Muscle layer of duodenum (tissue), 2 donors: ENCODE measurements around the gene SLC10A3.

Source experiments
- H3K27ac ChIP-seq: one replicate; pipeline ENCODE4 v1.7.0; 2013; ENCODE audit warnings: mild to moderate bottlenecking, low read length
- H3K27me3 ChIP-seq: one replicate; pipeline ENCODE4 v1.7.0; 2013; ENCODE audit warnings: low read depth, mild to moderate bottlenecking, control low read depth, low read length
- H3K36me3 ChIP-seq, 2 donors: one replicate each; pipeline ENCODE4 v1.7.0; 2013; ENCODE audit warnings: low read length in 2 of 2, control low read depth in 1 of 2, mild to moderate bottlenecking in 1 of 2; ENCODE audit not compliant: insufficient read depth in 2 of 2, control insufficient read depth in 1 of 2
- H3K4me1 ChIP-seq, 2 donors: one replicate each; pipeline ENCODE4 v1.7.0; 2013; ENCODE audit warnings: low read length in 2 of 2, mild to moderate bottlenecking in 2 of 2, control low read depth in 1 of 2, moderate library complexity in 1 of 2; ENCODE audit not compliant: insufficient read depth in 2 of 2, control insufficient read depth in 1 of 2
- H3K4me3 ChIP-seq, 2 donors: one replicate each; pipeline ENCODE4 v1.7.0; 2013; ENCODE audit warnings: low read length in 2 of 2, low read depth in 1 of 2, mild to moderate bottlenecking in 1 of 2
- H3K9me3 ChIP-seq, 2 donors: one replicate each; pipeline ENCODE4 v1.7.0; 2013; ENCODE audit warnings: low read length in 2 of 2, control low read depth in 1 of 2, mild to moderate bottlenecking in 1 of 2; ENCODE audit not compliant: control insufficient read depth in 1 of 2
- donor health status: healthy.

Gene SLC10A3

GRCh38 chrX:154458954-154459778, 31.3 kb downstream of the SLC10A3 start:
- H3K9me3 ChIP-seq, result no peaks in the 10 kb centered on the region

GRCh38 chrX:154458116-154458953, 32.1 kb downstream of the SLC10A3 start, which contains the start of gene PLXNA3:
Gene PLXNA3, plus strand, starts transcription at chrX:154458281. Its CDS starts 1,903 bp downstream, at chrX:154460184.
- H3K4me3 ChIP-seq, result peak within 1 kb of the TSS; percentile 50 to 66
- no peaks in the 10 kb centered on the region for H3K27me3 ChIP-seq
- H3K36me3 ChIP-seq, result peaks cover 3 to 4% of the 10 kb centered on the region in 2 donors
- H3K9me3 ChIP-seq, result no peaks in the 10 kb centered on the region
- no peak within 1 kb of the TSS for H3K27ac ChIP-seq
- H3K4me1 ChIP-seq, result peaks cover 0 to 11% of the 10 kb centered on the region in 2 donors

More at GRCh38 chrX:154458954-154459778, 31.3 kb downstream of the SLC10A3 start:
- Histone ChIP-seq H3K36me3 (peaks cover 3 to 4% of the 10 kb centered on the region in 2 donors), H3K4me1 (peaks cover 0 to 11% of the 10 kb centered on the region in 2 donors), H3K4me3 (peak overlapping the region; percentile 50 to 66), H3K27ac (no peak overlapping the region), H3K27me3 (no peaks in the 10 kb centered on the region)

GRCh38 chrX:154457491-154458115, 32.8 kb downstream of the SLC10A3 start:
- no peak overlapping the region for H3K27ac ChIP-seq
- no peaks in the 10 kb centered on the region for H3K27me3 ChIP-seq
- H3K36me3 ChIP-seq, result peaks cover 0 to 4% of the 10 kb centered on the region in 2 donors
- H3K9me3 ChIP-seq, result no peaks in the 10 kb centered on the region
- peaks cover 0 to 9% of the 10 kb centered on the region in 2 donors for H3K4me1 ChIP-seq
- peak overlapping the region; percentile 21 to 57 for H3K4me3 ChIP-seq

- H3K36me3 ChIP-seq, result peaks cover 0 to 26% of the 10 kb centered on the region in 2 donors
- no peak overlapping the region for H3K4me3 ChIP-seq
- H3K27ac ChIP-seq, result no peak overlapping the region
- H3K27me3 ChIP-seq, result no peaks in the 10 kb centered on the region
- H3K4me1 ChIP-seq, result no peaks in the 10 kb centered on the region
- no peaks in the 10 kb centered on the region for H3K9me3 ChIP-seq
These were observed 37.6 kb downstream of the SLC10A3 start for GRCh38 chrX:154452823-154453222.

- no peak overlapping the region for H3K27ac ChIP-seq
- no peaks in the 10 kb centered on the region for H3K27me3 ChIP-seq
- no peak overlapping the region for H3K4me3 ChIP-seq
- no peaks in the 10 kb centered on the region for H3K9me3 ChIP-seq
- peaks cover 0 to 9% of the 10 kb centered on the region in 2 donors for H3K4me1 ChIP-seq
- peaks cover 0 to 30% of the 10 kb centered on the region in 2 donors for H3K36me3 ChIP-seq
These were observed 40.1 kb downstream of the SLC10A3 start for GRCh38 chrX:154450312-154450711.

GRCh38 chrX:154449618-154450017, 40.8 kb downstream of the SLC10A3 start:
- H3K36me3 ChIP-seq, result peaks cover 0 to 30% of the 10 kb centered on the region in 2 donors
- no peak overlapping the region for H3K27ac ChIP-seq
- no peaks in the 10 kb centered on the region for H3K27me3 ChIP-seq
- H3K4me3 ChIP-seq, result no peak overlapping the region
- no peaks in the 10 kb centered on the region for H3K9me3 ChIP-seq
- H3K4me1 ChIP-seq, result peaks cover 0 to 15% of the 10 kb centered on the region in 2 donors

GRCh38 chrX:154448484-154448883, 41.9 kb downstream of the SLC10A3 start:
- Histone ChIP-seq H3K36me3 (peaks cover 0 to 30% of the 10 kb centered on the region in 2 donors), H3K9me3 (no peaks in the 10 kb centered on the region), H3K27me3 (no peaks in the 10 kb centered on the region), H3K27ac (no peak overlapping the region), H3K4me3 (no peak overlapping the region), H3K4me1 (peaks cover 0 to 18% of the 10 kb centered on the region in 2 donors)

- Histone ChIP-seq H3K27me3 (no peaks in the 10 kb centered on the region), H3K27ac (no peak overlapping the region), H3K36me3 (peaks cover 0 to 44% of the 10 kb centered on the region in 2 donors), H3K4me3 (no peak overlapping the region), H3K4me1 (peaks cover 0 to 20% of the 10 kb centered on the region in 2 donors), H3K9me3 (no peaks in the 10 kb centered on the region)
These were observed 44.0 kb downstream of the SLC10A3 start for GRCh38 chrX:154446430-154446829.

GRCh38 chrX:154445776-154446175, 44.7 kb downstream of the SLC10A3 start:
- no peak overlapping the region for H3K27ac ChIP-seq
- peaks cover 0 to 44% of the 10 kb centered on the region in 2 donors for H3K36me3 ChIP-seq
- H3K4me3 ChIP-seq, result no peak overlapping the region
- peaks cover 0 to 20% of the 10 kb centered on the region in 2 donors for H3K4me1 ChIP-seq
- H3K27me3 ChIP-seq, result no peaks in the 10 kb centered on the region
- no peaks in the 10 kb centered on the region for H3K9me3 ChIP-seq

- H3K36me3 ChIP-seq, result peaks cover 0 to 43% of the 10 kb centered on the region in 2 donors
- H3K27ac ChIP-seq, result no peak overlapping the region
- H3K4me3 ChIP-seq, result peak overlapping the region; percentile 57 to 63
- peaks cover 0 to 20% of the 10 kb centered on the region in 2 donors for H3K4me1 ChIP-seq
- H3K9me3 ChIP-seq, result no peaks in the 10 kb centered on the region
- H3K27me3 ChIP-seq, result no peaks in the 10 kb centered on the region
These were observed 45.6 kb downstream of the SLC10A3 start for GRCh38 chrX:154444755-154445246.
